PFSK-1 (cell line): ENCODE results near the gene LDLRAD4.

Experiments
- POLR2AphosphoS5 ChIP-seq: IDR thresholded peaks from 2 replicates; pipeline ENCODE4 v1.6.1; 2012; ENCODE audit warnings: low read depth, mild to moderate bottlenecking, control low read depth, low read length, moderate library complexity
- REST ChIP-seq, 2 experiments: IDR thresholded peaks; 2 replicates each; pipeline versions ENCODE4 v1.6.1 to v1.8.0; 2011 to 2012; ENCODE audit warnings: low read depth in 2 of 2, low read length in 2 of 2, control low read depth in 1 of 2, inconsistent platforms in 1 of 2, mild to moderate bottlenecking in 1 of 2, moderate library complexity in 1 of 2; ENCODE audit not compliant: insufficient read depth in 1 of 2
- TAF1 ChIP-seq: IDR thresholded peaks from 2 replicates; pipeline ENCODE4 v1.6.1; 2012; ENCODE audit warnings: low read length, control low read depth, borderline replicate concordance; ENCODE audit not compliant: insufficient read depth

- no peak for TF ChIP-seq POLR2AphosphoS5
- no peak for TF ChIP-seq TAF1
- TF ChIP-seq REST (IDR thresholded peaks at IDR 0.05; ENCODE audit: insufficient read depth in 1 of 2, low read depth in 2 of 2, low read length in 2 of 2): no peak
These were observed 31.1 kb upstream of the LDLRAD4 start for GRCh38 chr18:13187498-13187897.
